Common myeloid progenitor, CD34-positive (primary cell): ENCODE measurements around the gene CHKA.

ENCODE experiments used
- CTCF ChIA-PET: fragments of 350-600 bp; sonication (Branson Sonifier 250); formaldehyde crosslinking; loops from one replicate; lab custom pipeline; 2021; ENCODE audit warnings: antibody characterized with exemption; lab: Charles Lee
- POLR2A ChIA-PET: fragments of 350-600 bp; sonication (Branson Sonifier 250); formaldehyde crosslinking; loops from one replicate; lab custom pipeline; 2021; ENCODE audit warnings: antibody characterized with exemption; lab: Charles Lee
- DNase-seq, 3 donors: peaks; one replicate each; pipeline versions ENCODE4 v3.0.0 to v3.0.0-alpha.2; 2013
- H3K27ac ChIP-seq, 2 experiments: 1 replicate in 1 of 2; 2 replicates in 1 of 2; pipeline ENCODE4 v1.7.0; 2013; ENCODE audit warnings: inconsistent platforms in 2 of 2, low read length in 2 of 2, mild to moderate bottlenecking in 2 of 2, low read depth in 1 of 2, moderate library complexity in 1 of 2; ENCODE audit not compliant: severe bottlenecking in 2 of 2, insufficient read depth in 1 of 2, poor library complexity in 1 of 2
- H3K27me3 ChIP-seq, 5 experiments: replicated peaks in 2 of 5; 1 replicate in 3 of 5; 2 replicates in 2 of 5; pipeline versions ENCODE4 v1.6.1 to v1.7.0; 2013; ENCODE audit warnings: low read length in 4 of 5, mild to moderate bottlenecking in 2 of 5, moderate library complexity in 2 of 5, inconsistent platforms in 1 of 5; ENCODE audit not compliant: insufficient read depth in 5 of 5, control insufficient read depth in 4 of 5
- H3K36me3 ChIP-seq, 4 experiments: 1 replicate in 2 of 4; 2 replicates in 2 of 4; pipeline versions ENCODE4 v1.6.1 to v1.7.0; 2013; ENCODE audit warnings: low read length in 3 of 4, control low read depth in 1 of 4, mild to moderate bottlenecking in 1 of 4; ENCODE audit not compliant: control insufficient read depth in 4 of 4, insufficient read depth in 4 of 4
- H3K4me1 ChIP-seq, 4 experiments: 1 replicate in 3 of 4; 2 replicates in 1 of 4; pipeline versions ENCODE4 v1.6.1 to v1.7.1; 2013; ENCODE audit warnings: low read length in 3 of 4, mild to moderate bottlenecking in 3 of 4, control low read depth in 1 of 4, inconsistent platforms in 1 of 4, moderate library complexity in 1 of 4; ENCODE audit not compliant: control insufficient read depth in 4 of 4, insufficient read depth in 4 of 4; ENCODE audit errors: control extremely low read depth in 1 of 4
- H3K4me3 ChIP-seq, 7 experiments: 1 replicate in 4 of 7; 2 replicates in 3 of 7; pipeline versions ENCODE4 v1.5.1 to v1.7.0; 2013; ENCODE audit warnings: mild to moderate bottlenecking in 7 of 7, low read length in 6 of 7, moderate library complexity in 6 of 7, inconsistent platforms in 2 of 7, low read depth in 2 of 7, control low read depth in 1 of 7; ENCODE audit not compliant: insufficient read depth in 4 of 7, control insufficient read depth in 1 of 7; ENCODE audit errors: extremely low read depth in 1 of 7
- H3K9me3 ChIP-seq, 5 experiments: 1 replicate in 4 of 5; 2 replicates in 1 of 5; pipeline versions ENCODE4 v1.6.1 to v1.7.1; 2013; ENCODE audit warnings: low read length in 4 of 5, mild to moderate bottlenecking in 2 of 5, inconsistent platforms in 1 of 5, low read depth in 1 of 5, moderate library complexity in 1 of 5; ENCODE audit not compliant: control insufficient read depth in 4 of 5, insufficient read depth in 2 of 5; ENCODE audit errors: control extremely low read depth in 1 of 5
- WGBS: methylation state at CpG from one replicate; pipeline ENCODE4 v1.1.5; 2013; ENCODE audit not compliant: insufficient coverage; 5-methylcytosine and 5-hydroxymethylcytosine counted together

The CHKA gene

DNA sequence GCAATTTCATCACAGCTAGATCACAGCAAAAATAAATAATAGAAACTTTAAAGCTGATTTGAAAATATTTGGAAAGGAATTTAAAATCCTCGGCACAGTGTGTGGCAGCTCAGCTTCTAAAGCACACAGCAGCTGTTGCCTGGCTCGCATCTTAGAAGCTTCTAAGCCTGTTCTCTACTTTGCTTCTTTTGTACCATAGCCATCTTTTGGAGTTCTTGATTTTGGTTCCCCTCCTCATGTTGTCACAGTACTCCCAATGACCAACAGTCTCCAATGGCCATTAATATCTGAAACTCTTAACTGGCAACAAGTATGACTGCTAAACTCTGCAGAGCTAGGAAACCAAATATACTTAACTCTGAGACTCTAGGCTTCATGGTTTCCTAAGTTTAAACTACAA, 28.8 kb downstream of the CHKA start:
- POLR2A ChIA-PET = no interaction called here

GRCh38 chr11:68090706-68091105, 30.5 kb downstream of the CHKA start:
- CTCF ChIA-PET = interaction anchor here (1.0 to 3.4 kb wide), 2 partner anchors 28 to 117 kb away, joined by 3 to 13 read pairs; no protein-coding TSS in a partner anchor
- POLR2A ChIA-PET = no interaction called here
- Histone ChIP-seq H3K27ac (peak overlapping the region; percentile 37 to 82), H3K27me3 (no peaks in the 10 kb centered on the region), H3K9me3 (no peaks in the 10 kb centered on the region), H3K4me1 (peaks cover 6 to 26% (median 18%) of the 10 kb centered on the region in 4 experiments), H3K36me3 (peaks cover 0 to 20% (median 3%) of the 10 kb centered on the region in 4 experiments), H3K4me3 (peak overlapping the region in 4 of 7 experiments; percentile 34 to 44 (median 40))
- DNase-seq = peak; percentile 58 to 84 (median 76)
- 2% methylated on average over 6 of the region's 6 CpGs for WGBS

More for the DNA sequence above, 28.8 kb downstream of the CHKA start:
- Histone ChIP-seq H3K4me3 (no peak overlapping the region), H3K27ac (no peak overlapping the region), H3K9me3 (no peaks in the 10 kb centered on the region), H3K27me3 (no peaks in the 10 kb centered on the region), H3K36me3 (peaks cover 0 to 24% (median 5%) of the 10 kb centered on the region in 4 experiments), H3K4me1 (peaks cover 6 to 26% (median 18%) of the 10 kb centered on the region in 4 experiments)
- 100% methylated on average over 2 of the region's 2 CpGs for WGBS
- DNase-seq = no peak
- CTCF ChIA-PET = interaction anchor here (1.6 to 3.4 kb wide), 2 partner anchors 10 to 26 kb away, joined by 4 to 13 read pairs; no protein-coding TSS in a partner anchor

DNA sequence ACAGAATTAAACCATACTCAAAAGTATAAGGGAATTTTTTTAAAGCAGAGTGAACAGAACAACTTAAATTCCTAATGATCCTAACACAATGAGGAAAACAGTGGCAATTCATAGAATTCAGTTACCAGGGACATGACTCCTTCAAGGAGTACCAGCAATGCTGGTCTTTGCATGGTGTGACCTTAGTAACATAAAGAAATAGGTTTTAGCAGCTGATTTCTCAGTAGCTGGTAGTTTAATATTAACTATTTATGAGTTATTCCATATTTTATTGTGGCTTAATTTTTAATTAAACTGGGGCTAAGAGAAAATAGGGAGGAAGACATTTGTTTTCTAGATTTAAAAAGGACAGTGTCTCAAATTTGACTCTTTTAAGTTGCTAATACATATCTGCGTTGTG, 30.9 kb downstream of the CHKA start:
- Histone ChIP-seq H3K9me3 (no peaks in the 10 kb centered on the region), H3K27me3 (no peaks in the 10 kb centered on the region), H3K4me3 (peak overlapping the region in 3 of 7 experiments; percentile 34 to 44 (median 43)), H3K4me1 (peaks cover 6 to 27% (median 18%) of the 10 kb centered on the region in 4 experiments), H3K36me3 (peaks cover 0 to 20% (median 3%) of the 10 kb centered on the region in 4 experiments), H3K27ac (peak overlapping the region; percentile 37 to 82)
- ChIA-PET POLR2A (no interaction called here), CTCF (interaction anchor here (0.9 to 3.4 kb wide), 4 partner anchors 9 to 118 kb away, joined by 3 to 13 read pairs (median 3); no protein-coding TSS in a partner anchor)
- DNase-seq = no peak
- no CpG with 5 or more reads among the region's 1 CpG for WGBS

DNA sequence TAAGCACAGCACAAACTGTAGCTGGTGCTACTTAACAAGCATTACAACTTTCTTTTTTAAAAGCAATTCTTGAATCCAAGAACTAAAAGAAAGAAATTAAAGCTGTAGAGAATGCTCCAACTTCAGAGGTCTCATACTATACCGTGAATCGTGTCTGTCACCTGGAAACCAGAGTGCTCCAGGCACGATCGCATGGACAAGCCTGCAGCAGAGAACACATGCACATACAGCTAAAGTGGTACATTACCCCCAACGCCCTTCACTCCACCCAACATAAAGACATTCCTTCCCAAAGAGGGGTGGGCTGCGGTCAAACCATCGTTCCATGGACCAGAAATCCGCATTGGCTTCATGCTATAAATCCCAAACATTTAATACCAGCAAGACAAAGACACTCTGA, 31.5 kb downstream of the CHKA start:
- Histone ChIP-seq H3K27me3 (no peaks in the 10 kb centered on the region), H3K9me3 (no peaks in the 10 kb centered on the region), H3K4me3 (no peak overlapping the region), H3K27ac (peak overlapping the region in 1 of 2 experiments; percentile 82), H3K36me3 (peaks cover 0 to 17% (median 3%) of the 10 kb centered on the region in 4 experiments), H3K4me1 (peaks cover 6 to 31% (median 18%) of the 10 kb centered on the region in 4 experiments)
- ChIA-PET CTCF (interaction anchor here (0.7 to 1.4 kb wide), 6 partner anchors 10 to 119 kb away, joined by 3 to 5 read pairs (median 3); no protein-coding TSS in a partner anchor), POLR2A (no interaction called here)
- WGBS = 100% methylated on average over 3 of the region's 8 CpGs
- no peak for DNase-seq

- ChIA-PET CTCF (interaction anchor here (1.1 to 1.3 kb wide), 2 partner anchors 11 to 19 kb away, joined by 3 read pairs; no protein-coding TSS in a partner anchor), POLR2A (no interaction called here)
- no peak for DNase-seq
- Histone ChIP-seq H3K4me3 (no peak overlapping the region), H3K27ac (no peak overlapping the region), H3K9me3 (no peaks in the 10 kb centered on the region), H3K36me3 (peaks cover 4 to 27% (median 12%) of the 10 kb centered on the region in 4 experiments), H3K4me1 (peaks cover 0 to 5% (median 0%) of the 10 kb centered on the region in 4 experiments), H3K27me3 (no peaks in the 10 kb centered on the region)
- WGBS = 89% methylated on average over 1 of the region's 3 CpGs
These were observed 37.7 kb downstream of the CHKA start for GRCh38 chr11:68083517-68083916.

GRCh38 chr11:68082481-68082880, 38.7 kb downstream of the CHKA start:
- H3K4me3 ChIP-seq = no peak overlapping the region
- no CpG with 5 or more reads among the region's 3 CpGs for WGBS
- ChIA-PET CTCF (interaction anchor here (0.9 to 1.4 kb wide), 4 partner anchors 9 to 20 kb away, joined by 3 to 4 read pairs (median 3); no protein-coding TSS in a partner anchor), POLR2A (no interaction called here)
- no peaks in the 10 kb centered on the region for H3K9me3 ChIP-seq
- no peak for DNase-seq
- H3K27me3 ChIP-seq = no peaks in the 10 kb centered on the region
- H3K36me3 ChIP-seq = peaks cover 6 to 31% (median 14%) of the 10 kb centered on the region in 4 experiments
- H3K4me1 ChIP-seq = peaks cover 0 to 5% (median 0%) of the 10 kb centered on the region in 4 experiments
- no peak overlapping the region for H3K27ac ChIP-seq

GRCh38 chr11:68081691-68082090, 39.5 kb downstream of the CHKA start:
- no peak for DNase-seq
- Histone ChIP-seq H3K27ac (no peak overlapping the region), H3K36me3 (peaks cover 8 to 36% (median 14%) of the 10 kb centered on the region in 4 experiments), H3K9me3 (no peaks in the 10 kb centered on the region), H3K4me1 (peaks cover 0 to 5% (median 0%) of the 10 kb centered on the region in 4 experiments), H3K27me3 (no peaks in the 10 kb centered on the region), H3K4me3 (no peak overlapping the region)
- POLR2A ChIA-PET = no interaction called here
- 100% methylated on average over 3 of the region's 9 CpGs for WGBS
- CTCF ChIA-PET = interaction anchor here (0.9 to 1.5 kb wide), 3 partner anchors 9 to 125 kb away, joined by 3 to 4 read pairs (median 3); no protein-coding TSS in a partner anchor
